ENCODE data around the gene DPP6. TPM values are rescaled to one million over a fixed set of nuclear protein-coding genes. Genes with fewer than 3 reads are reported as not detected.

DPP6 gene
- total RNA-seq, 1 donor from 2014 or later: not detected

DNA sequence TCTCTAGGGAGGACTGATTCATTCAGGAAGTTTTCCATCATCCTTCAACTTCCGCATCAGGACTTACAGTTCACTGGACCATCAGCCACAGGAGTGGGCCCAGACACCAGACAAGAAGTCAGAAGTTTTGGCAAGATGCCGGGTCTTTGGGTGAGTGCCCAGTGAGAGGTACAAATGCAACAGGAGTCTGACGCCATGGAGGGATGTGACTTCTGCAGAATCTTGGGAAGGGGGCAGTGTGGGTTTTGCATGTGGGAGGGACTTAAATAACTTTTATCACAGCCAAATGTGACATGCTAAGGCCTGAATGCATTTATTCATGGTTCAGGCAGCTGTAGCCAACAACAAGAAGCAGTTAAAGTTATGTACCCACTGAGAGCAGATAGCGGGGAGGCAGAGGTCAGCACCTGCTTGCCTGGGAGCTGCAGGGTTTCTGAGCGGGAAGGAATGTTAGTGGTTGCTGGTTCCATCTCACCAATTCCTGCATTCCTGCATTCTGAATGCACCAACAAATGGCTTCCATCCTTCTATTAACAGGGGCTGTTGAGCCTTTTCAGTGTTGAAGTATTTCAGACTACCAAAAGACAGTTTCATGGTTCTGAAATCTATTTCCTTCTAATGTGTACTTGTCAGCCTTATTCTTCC, 575.6 kb downstream of the DPP6 start:
- no peak overlapping the region for H3K27ac Mint-ChIP-seq
- H3K9me3 Mint-ChIP-seq: peaks cover 4% of the 10 kb centered on the region
- ATAC-seq (ENCODE audit: low read depth) (no peak), DNase-seq (no peak)
- H3K4me1 Mint-ChIP-seq: no peaks in the 10 kb centered on the region
- H3K36me3 Mint-ChIP-seq (ENCODE audit: low read depth): no peaks in the 10 kb centered on the region
- TF ChIP-seq, protein P1, sequence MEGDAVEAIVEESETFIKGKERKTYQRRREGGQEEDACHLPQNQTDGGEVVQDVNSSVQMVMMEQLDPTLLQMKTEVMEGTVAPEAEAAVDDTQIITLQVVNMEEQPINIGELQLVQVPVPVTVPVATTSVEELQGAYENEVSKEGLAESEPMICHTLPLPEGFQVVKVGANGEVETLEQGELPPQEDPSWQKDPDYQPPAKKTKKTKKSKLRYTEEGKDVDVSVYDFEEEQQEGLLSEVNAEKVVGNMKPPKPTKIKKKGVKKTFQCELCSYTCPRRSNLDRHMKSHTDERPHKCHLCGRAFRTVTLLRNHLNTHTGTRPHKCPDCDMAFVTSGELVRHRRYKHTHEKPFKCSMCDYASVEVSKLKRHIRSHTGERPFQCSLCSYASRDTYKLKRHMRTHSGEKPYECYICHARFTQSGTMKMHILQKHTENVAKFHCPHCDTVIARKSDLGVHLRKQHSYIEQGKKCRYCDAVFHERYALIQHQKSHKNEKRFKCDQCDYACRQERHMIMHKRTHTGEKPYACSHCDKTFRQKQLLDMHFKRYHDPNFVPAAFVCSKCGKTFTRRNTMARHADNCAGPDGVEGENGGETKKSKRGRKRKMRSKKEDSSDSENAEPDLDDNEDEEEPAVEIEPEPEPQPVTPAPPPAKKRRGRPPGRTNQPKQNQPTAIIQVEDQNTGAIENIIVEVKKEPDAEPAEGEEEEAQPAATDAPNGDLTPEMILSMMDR (IDR thresholded peaks at IDR 0.05): no peak
- POLR2A ChIA-PET: no interaction called here
- H3K27me3 Mint-ChIP-seq: no peaks in the 10 kb centered on the region
- CTCF ChIA-PET: no interaction called here
- intact Hi-C loops (cut with micrococcal nuclease): no loop called here
- no peak overlapping the region for H3K4me3 Mint-ChIP-seq

DNA sequence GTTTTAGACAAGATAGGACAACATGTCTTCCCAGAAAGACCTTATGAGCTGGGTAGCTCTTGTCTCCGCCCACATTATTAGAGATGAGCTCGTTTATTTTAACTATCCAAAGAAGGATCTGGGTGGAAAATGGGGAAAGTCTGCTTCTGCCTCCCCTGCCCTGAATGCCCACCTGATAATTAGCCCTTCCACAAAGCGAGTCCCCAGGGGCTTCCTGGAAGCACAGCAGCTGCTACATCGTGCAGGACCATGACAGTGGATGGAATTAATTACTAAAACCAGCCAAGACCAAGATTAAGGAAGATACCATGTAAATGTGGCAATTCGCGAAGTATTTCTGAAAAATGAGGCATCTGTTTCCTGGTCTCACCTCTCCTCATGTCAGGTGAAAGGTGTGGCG, 576.4 kb downstream of the DPP6 start:
- H3K27ac Mint-ChIP-seq: no peak overlapping the region
- no peaks in the 10 kb centered on the region for H3K36me3 Mint-ChIP-seq (ENCODE audit: low read depth)
- ChIA-PET CTCF (no interaction called here), POLR2A (no interaction called here)
- TF ChIP-seq, protein P1 (IDR thresholded peaks at IDR 0.05): no peak
- intact Hi-C loops (cut with micrococcal nuclease): no loop called here
- no peak for ATAC-seq (ENCODE audit: low read depth)
- no peak for DNase-seq
- H3K9me3 Mint-ChIP-seq: peaks cover 2% of the 10 kb centered on the region
- H3K27me3 Mint-ChIP-seq: no peaks in the 10 kb centered on the region
- H3K4me3 Mint-ChIP-seq: no peak overlapping the region
- no peaks in the 10 kb centered on the region for H3K4me1 Mint-ChIP-seq

DNA sequence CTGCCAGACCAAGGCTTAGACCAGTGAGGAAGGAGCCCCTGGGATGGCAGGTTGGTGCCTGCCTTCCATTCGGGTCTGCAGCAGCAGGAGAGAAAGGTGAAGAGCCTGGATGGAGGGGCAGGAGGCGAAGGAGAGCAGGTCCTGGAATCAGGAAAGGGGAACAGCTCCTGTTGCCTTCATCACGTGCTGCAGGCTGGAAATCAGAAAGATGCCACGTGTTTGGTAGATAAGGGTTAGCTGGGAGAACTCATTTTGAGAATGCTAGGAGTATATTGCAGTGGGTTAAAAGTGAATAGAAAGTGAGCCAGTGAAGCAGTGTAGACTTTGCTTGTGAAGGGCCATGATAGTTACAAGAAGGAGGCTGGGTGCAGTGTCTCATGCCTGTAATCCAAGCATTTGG, 579.0 kb downstream of the DPP6 start:
- TF ChIP-seq, protein P1 (IDR thresholded peaks at IDR 0.05): no peak
- no peaks in the 10 kb centered on the region for H3K36me3 Mint-ChIP-seq (ENCODE audit: low read depth)
- no peak overlapping the region for H3K4me3 Mint-ChIP-seq
- no peak overlapping the region for H3K27ac Mint-ChIP-seq
- ATAC-seq (ENCODE audit: low read depth) (no peak), DNase-seq (no peak)
- ChIA-PET POLR2A (no interaction called here), CTCF (no interaction called here)
- H3K4me1 Mint-ChIP-seq: no peaks in the 10 kb centered on the region
- no peaks in the 10 kb centered on the region for H3K27me3 Mint-ChIP-seq
- peaks cover 6% of the 10 kb centered on the region for H3K9me3 Mint-ChIP-seq
- intact Hi-C loops (cut with micrococcal nuclease): no loop called here

DNA sequence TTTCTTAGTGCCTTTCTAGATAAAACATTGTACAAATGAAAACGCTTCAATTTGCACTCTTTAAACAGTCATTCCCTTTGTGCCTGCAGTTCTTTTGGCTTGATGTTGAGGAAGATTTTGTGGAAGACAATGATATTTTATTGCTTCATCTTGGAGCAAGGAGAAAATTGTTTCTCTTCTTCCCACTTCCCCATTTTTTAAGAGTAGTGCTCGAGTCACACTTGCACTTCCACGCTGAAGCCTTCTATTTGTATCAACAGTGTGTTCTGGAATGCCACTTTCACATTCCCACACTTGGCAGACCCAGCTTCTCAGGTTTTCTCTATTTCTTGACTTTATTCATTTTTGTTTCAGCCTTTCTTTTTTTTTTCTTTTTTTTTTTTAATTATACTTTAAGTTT, 581.4 kb downstream of the DPP6 start:
- intact Hi-C loops (cut with micrococcal nuclease): no loop called here
- H3K27ac Mint-ChIP-seq: no peak overlapping the region

DNA sequence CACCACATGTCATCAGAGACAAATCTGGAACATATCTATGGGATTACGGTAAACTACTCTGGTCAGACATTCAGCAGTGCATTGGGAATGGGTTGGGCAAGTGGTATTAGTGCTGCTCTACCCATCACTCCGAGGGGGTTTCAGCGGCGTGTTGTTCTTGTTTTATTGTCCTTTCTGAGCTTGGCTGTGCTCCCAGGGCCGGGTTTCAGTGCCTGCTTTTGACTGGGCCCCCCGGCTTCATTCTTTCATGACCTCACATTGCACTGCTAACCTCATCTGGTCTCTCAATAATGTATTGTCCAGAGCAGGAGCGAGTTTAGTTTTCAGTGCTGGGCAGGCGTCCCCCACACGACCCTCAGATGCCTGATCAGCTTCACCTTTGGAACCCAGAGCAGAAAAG, 586.1 kb downstream of the DPP6 start:
- H3K9me3 Mint-ChIP-seq: peaks cover 8% of the 10 kb centered on the region
- no peaks in the 10 kb centered on the region for H3K4me1 Mint-ChIP-seq
- no peak overlapping the region for H3K4me3 Mint-ChIP-seq
- no peak for DNase-seq
- TF ChIP-seq, protein P1 (IDR thresholded peaks at IDR 0.05): no peak
- H3K27ac Mint-ChIP-seq: no peak overlapping the region
- intact Hi-C loops (cut with micrococcal nuclease): no loop called here
- no peak for ATAC-seq (ENCODE audit: low read depth)
- ChIA-PET POLR2A (no interaction called here), CTCF (no interaction called here)
- no peaks in the 10 kb centered on the region for H3K27me3 Mint-ChIP-seq
- H3K36me3 Mint-ChIP-seq (ENCODE audit: low read depth): no peaks in the 10 kb centered on the region

More for the DNA sequence above, 581.4 kb downstream of the DPP6 start:
- peaks cover 10% of the 10 kb centered on the region for H3K9me3 Mint-ChIP-seq
- ChIA-PET CTCF (no interaction called here), POLR2A (no interaction called here)
- TF ChIP-seq, protein P1 (IDR thresholded peaks at IDR 0.05): no peak
- H3K4me3 Mint-ChIP-seq: no peak overlapping the region
- no peak for DNase-seq
- no peaks in the 10 kb centered on the region for H3K36me3 Mint-ChIP-seq (ENCODE audit: low read depth)
- no peak for ATAC-seq (ENCODE audit: low read depth)
- no peaks in the 10 kb centered on the region for H3K27me3 Mint-ChIP-seq
- H3K4me1 Mint-ChIP-seq: no peaks in the 10 kb centered on the region

All from activated B cell treated with CpG ODN at 0.5 μM for 24 hours (primary cell).